GM19035 (cell line): ENCODE measurements around the gene CBL.

Experiments
- ATAC-seq: cut with Tn5 transposase; IDR thresholded peaks from one replicate; pipeline ENCODE4 v1.9.1; 2021; ENCODE audit not compliant: unreplicated experiment

The CBL gene

DNA sequence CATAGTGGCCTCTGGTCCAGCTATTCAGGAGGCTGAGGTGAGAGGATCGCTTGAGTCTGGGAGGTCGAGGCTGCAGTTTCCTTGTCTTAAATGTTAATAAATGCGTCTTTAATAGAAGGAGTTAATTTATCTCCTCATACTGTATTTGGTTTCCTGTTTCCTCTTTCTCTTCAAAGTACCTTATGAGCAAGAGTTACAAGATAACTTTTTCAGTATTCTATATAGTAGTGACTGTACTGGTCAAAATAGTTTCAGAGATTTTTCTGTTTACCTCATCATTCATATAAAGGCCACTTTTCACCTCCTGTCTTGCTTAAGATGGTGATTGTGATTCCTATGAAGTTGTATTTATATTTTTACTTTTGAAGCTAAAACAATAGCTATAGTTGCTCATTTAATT is 59.9 kb downstream of the CBL start:
- no peak for ATAC-seq

DNA sequence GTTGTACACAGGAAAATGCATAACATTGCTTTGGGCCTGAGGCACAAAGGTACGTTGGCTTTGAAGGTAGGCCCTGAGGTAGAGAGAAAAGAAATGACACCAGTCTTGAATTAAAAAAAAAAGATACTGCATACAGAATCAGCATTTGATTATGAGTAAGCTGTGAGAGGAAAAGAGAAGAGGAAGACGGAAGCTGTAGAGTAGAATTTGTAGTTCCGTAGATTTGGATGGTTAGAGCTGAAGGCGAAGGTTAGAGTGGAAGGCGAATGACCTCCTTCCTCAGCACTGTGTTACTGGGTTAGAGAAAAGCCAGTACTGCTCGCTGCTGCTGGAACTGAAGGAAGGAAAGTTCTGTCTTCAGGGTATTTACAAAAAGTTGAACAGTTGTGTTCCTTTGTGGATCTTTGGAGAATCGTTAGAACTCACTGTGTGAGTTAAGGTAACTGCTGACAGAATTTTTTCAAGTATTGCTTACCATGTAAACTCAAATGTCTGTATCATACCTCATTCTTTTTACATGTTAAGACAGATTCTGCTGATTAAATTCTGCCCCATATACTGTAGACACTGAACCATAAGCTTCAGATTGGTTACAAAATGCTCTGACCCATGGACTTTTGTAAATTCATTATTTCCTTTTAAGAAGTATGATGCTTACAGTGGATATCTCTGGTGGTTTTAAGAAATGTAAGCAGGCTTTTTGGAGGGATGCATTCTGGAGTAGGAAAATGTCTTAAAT is 60.5 kb downstream of the CBL start:
- ATAC-seq = no peak

DNA sequence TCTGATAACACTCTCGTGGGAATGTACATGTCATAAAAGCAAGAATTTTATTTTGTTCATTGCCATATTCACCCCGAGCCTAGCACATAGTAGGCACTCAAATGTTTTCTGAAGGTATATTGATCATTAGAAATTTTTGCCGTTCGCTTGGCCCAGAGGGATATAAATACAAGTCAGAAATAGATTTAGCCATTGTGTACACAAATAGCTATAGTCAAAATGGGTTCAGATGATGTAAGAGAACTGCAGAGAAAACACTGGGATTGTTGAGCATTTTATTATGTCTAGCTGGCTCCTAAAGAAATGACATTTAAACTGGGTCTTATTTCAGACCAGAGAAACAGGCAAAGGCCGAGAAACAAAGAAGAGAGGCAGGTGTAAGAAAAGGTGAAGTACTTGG is 61.5 kb downstream of the CBL start:
- no peak for ATAC-seq

DNA sequence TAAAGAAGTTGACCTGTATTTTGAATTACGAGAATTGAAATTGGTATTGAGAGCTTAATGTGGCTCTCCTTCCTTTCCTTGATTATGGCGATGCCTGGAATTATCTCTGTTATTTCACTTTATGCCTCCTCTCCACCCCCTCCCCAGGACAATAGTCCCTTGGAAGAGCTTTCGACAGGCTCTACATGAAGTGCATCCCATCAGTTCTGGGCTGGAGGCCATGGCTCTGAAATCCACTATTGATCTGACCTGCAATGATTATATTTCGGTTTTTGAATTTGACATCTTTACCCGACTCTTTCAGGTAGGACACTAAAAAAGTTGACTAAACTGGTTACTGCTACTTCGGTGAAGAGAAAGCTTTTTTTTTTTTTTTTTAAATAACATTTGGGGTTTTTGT is 67.6 kb downstream of the CBL start:
- ATAC-seq = no peak

DNA sequence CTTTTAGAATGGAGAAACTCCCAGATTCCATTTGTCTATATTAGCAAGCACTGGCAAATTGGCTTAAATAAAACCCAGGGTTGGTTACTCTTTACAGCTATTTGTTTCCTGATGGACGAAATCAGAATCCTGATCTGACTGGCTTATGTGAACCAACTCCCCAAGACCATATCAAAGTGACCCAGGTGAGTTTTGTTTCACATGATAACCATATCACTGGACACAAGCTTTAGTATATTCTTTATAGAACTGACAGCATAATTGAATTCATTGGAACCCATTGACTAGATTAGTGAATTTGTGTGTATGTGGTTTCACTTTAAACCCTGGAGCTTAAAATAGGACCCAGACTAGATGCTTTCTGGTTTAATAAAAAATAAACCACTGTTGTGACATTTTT is 71.5 kb downstream of the CBL start:
- no peak for ATAC-seq

DNA sequence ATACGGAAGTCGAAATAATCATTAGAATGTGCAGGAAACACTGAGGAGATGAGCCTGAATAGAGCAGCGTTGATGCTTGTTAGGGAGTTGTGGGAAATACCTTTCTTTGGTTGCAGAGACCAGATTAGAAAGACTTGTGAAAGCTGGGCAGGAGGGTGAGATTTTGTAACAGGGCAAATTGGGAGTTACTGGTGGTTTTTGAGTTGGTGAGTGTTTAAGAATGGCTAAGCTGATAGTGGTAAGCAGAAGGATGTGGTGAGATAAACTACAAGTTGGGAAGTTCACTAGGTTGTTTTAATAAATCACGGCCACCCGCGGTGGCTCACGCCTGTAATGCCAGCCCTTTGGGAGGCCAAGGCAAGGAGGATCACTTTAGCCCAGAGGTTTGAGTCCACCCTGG is 76.4 kb downstream of the CBL start:
- ATAC-seq = no peak

DNA sequence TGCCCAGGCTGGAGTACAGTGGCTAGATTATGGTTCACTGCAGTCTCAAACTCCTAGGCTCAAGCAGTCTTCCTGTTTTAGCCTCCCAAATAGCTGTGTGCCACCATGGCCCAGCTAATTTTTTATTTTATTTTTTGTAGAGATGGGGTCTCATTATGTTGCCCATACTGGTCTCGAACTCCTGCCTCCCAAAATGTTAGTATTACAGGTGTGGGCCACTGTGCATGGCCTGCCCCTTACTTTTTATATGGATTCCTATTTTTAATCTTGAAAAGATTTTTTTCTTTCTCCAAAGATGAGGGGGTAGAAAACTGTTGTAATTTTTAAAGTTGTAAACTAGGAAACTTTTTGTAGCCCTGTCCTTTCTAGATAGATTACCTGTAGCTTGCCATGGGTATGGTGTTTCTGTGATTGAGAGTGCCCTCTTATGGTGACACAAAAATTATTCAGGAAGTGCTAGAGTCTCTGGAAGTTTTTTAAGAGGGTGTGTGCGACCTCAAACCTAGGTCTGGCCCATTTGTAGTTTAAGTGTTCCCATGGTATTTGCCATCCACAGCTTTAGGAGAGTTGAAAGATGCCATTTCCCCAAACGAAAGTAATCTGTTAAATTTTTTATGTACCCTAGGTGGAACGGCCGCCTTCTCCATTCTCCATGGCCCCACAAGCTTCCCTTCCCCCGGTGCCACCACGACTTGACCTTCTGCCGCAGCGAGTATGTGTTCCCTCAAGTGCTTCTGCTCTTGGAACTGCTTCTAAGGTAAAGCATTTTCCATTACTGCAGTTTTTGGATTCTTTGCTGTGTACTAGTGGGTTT is 78.4 kb downstream of the CBL start:
- ATAC-seq = no peak

DNA sequence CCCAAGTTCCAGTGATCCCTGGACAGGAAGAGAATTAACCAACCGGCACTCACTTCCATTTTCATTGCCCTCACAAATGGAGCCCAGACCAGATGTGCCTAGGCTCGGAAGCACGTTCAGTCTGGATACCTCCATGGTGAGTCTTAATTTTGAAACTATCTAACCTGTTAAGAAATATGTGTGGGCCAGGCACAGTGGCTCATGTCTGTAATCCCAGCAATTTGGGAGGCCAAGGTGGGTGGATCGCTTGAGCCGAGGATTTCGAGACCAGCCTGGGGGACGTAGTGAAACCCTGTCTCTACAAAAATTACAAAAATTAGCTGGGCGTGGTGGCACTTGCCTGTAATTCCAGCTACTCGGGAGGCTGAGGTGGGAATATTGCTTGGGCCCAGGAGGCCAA is 79.3 kb downstream of the CBL start:
- no peak for ATAC-seq

DNA sequence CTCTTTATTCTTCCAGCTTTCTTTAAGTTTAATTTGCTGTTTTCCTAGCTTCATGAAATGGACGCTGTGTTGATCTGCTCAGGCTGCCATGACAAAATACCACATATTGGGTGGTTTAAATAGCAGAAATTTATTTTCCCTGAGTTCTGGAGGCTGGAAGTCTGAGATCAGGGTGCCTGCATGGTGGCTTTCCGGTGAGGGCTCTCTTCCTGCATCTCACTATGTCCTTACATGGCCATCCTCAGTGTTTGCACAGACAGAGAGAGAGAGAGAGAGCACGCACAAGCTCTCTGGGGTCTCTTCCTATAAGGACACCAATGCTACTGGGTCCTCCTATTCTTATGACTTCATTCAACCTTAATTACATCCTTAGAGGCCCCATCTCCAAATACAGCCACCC is 82.1 kb downstream of the CBL start:
- ATAC-seq = no peak

DNA sequence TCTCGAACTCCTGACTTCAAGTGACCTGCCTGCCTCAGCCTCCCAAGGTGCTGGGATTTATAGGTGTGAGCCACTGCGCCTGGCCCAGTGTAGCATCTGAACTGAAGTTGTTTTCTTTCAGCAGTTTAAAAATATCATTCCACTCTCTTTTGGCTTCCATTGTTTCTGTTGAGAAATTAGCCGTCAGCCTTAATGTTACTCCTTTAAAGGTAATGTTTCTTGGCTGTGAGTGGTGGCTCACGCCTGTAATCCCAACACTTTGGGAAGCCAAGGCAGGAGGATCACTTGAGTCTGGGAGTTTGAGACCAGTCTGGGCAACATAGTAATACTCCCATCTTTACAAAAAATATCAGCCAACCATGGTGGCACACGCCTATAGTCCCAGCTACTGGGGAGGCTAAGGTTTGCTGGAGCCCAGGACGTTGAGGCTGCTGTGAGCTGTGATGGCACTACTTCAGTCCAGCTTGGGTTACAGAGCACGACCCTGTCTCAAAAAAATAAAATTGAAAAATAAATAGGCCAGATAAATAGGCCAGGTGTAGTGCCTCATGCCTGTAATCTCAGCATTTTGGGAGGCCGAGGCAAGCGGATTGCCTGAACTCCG is 84.9 kb downstream of the CBL start:
- ATAC-seq = no peak

DNA sequence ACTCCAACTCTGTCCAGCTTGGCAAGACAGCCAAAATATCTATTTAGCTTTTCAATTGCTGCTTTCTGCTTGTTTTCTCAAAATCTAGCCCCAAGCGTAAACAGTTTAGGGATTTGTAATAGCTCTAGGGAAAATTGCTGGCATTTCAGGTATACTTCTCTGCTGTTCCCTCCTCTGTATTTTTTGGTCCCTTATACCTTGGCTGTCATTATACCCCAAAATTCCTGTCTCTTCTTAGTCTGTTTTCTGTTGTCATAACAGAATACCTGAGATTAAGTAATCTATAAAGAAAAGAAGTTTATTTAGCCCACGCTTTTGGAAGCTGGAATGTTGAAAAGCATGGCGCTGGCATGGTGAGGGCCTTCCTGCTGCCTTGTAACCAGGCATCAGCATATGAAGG is 87.3 kb downstream of the CBL start:
- ATAC-seq = no peak

DNA sequence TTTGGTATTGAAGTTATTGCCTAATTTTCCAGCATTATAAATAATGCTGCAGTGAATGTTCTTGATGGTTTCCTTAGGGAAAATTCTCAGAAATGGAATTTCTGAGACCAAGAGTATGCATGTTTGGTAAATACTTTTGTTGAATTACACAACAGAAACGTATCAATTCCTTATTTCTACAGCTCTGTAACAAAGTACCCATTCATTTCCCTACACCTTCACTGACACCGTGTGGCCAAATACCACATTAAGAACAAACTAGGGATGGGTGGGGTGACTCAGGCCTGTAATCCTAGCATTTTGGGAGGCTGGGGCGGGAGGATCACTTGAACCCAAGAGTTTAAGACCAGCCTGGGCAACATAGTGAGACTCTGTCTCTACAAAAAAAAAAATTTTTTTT is 89.0 kb downstream of the CBL start:
- ATAC-seq = no peak

DNA sequence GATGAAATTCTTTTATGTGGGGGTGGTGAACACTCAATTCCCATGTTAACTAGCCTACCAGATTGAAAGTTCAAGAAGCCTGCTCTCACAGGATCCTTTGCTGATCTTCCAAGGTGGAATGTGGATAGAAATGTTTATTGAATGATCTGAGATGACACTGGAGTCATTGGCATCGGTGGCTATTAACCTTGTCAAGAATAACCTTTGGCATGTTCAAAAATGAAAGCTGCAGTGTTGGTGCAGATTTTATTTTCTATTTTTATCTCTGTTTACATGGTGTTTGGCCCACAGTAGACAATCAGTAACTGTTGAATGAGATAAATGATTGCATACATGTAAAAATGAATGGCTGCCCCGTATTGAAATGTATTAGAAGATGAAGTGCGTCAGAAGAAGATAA is 91.8 kb downstream of the CBL start:
- no peak for ATAC-seq

DNA sequence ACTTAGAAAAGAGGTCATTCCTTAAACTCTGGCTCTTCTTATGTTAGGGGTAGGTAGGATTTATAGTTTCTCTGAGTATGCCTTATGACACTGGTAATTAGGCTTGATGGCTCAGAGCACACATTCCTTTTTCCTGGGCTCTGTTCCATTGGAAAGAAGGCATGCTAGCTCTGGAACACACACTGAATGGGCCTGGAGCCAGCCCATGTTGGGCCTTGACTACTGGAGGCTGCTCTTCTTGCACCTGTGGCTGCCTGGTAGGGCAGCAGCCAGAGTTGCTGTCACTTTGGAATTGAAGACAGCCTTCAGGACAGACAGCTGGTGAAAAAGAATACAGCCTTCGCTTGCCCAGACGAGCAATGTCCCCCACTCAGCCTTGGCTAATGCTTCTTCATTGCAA is 92.6 kb downstream of the CBL start:
- ATAC-seq = no peak

DNA sequence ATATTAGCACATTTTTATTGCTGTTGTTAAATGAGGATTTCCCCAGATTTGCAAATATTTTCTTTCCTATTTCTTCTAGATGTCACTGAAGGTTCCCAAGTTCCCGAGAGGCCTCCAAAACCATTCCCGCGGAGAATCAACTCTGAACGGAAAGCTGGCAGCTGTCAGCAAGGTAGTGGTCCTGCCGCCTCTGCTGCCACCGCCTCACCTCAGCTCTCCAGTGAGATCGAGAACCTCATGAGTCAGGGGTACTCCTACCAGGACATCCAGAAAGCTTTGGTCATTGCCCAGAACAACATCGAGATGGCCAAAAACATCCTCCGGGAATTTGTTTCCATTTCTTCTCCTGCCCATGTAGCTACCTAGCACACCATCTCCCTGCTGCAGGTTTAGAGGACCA is 93.3 kb downstream of the CBL start:
- ATAC-seq = no peak

DNA sequence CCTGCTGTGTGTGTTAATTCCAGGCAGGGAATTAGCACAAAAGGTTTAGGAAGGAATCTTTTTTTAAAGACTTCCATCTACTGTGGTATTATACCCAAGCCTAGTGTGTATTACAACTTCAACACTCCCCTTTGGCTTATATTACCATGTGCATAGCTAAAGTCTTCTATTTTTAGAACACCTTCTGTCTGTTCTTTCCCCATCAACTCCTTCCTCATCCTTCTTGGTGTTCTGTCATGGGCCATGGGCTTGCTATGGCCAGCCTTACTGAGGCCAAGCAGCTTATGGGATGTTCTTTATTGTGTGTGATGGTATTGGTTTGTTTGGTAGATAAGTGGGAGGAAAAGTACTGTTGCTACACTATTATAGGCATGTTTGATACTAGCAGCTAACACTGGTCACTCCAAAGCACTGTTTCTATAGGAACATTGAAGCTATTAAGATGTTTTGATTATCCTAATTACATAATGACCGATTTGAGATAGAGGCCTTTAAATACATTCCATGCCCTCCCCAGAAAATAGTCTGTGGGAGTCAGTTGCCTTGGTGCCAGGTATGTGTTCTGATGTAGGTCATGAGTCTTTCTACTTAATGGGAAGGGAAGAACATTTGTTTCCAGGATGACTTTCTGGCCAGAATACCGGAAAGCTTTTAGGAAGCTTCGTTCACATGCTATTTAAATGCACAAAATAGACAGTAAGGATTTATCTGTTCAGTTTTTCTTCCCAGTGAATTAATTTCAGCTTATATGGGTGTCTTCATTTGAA is 94.2 kb downstream of the CBL start:
- no peak for ATAC-seq

DNA sequence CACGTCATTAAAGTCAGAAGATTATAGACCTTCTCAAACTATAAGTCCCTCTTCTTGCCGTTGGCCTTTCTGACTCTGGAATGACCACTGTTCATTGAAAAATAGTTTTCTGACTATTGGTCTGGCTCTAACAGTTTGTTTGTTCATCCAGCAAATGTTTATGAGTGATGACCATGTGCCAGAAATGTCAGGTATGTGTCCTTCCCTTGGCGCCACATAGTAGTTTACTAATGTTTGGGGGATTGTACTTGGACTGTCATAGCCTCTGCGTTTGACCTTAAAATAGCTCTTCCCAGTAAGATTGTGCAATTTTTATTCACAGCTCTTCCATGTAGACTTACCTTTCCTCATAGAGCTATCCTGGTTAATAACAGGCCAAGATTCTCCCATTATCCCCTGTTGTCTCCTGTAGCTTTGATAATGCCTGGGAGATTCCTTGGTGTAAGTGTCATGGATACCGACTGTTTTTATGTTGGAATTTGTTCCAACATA is 97.1 kb downstream of the CBL start:
- no peak for ATAC-seq

DNA sequence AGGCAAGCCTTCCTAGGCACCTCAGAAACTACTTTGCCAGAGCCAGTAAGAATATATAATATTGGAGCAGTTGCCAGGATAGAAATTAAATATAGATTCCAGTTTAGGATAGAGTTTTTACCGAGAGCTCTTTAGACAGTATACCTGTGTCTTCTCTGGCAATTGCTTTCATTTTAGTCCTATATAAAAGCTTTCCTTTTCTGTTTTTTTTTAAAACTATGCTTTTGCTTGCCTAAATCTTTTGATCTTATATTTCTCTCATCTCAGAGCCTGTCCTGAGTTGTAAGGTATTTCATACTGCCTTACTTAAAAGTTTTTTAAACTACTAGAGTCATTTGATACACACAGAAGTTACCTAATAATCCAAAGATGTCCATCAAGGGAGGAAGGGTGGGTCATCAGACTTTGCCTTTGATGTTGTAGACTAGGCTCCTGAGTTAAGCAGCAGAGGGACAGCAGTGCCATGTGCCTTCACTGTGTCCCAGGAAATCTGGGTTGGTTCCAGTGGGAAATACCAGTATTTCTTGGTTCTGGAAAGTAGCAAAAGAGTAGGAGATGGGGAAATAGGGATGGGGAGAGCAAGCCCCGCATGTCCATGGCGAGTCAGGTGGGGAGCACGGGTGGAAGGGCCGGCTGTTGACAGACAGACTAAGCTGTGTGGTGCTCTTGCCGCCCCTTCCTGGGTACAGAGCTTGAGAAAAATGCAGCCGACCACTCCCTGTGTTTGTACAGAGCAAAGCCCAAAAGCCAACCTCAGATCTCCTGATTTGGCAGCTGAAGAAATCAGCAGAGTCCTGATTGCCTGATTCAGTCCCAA is 99.6 kb downstream of the CBL start:
- ATAC-seq = no peak

DNA sequence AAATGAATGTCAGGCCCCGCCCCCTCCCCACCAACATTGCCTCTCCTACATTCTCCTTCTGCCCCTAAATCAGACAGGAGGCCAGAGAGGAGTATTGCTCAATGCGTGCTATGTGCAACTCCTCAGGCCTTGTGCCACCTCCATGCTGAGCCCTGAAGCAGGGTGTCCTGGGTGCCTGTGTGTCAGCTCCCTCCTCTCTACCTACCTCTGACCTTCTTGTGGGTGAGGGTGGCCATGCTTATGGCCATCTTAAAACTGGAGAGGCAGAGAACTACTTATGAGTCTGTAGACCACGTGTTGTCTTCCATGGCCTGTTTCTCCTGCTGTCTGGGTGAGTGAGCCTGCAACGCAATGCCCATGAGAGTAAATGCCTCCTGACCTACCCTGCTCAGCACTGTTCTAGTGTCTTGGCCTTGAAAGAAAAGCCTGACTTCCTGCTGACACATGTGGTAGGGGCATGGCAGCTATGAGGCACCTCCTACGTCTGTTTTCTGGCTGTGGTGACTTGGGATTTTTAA is 100.3 kb downstream of the CBL start:
- ATAC-seq = no peak

DNA sequence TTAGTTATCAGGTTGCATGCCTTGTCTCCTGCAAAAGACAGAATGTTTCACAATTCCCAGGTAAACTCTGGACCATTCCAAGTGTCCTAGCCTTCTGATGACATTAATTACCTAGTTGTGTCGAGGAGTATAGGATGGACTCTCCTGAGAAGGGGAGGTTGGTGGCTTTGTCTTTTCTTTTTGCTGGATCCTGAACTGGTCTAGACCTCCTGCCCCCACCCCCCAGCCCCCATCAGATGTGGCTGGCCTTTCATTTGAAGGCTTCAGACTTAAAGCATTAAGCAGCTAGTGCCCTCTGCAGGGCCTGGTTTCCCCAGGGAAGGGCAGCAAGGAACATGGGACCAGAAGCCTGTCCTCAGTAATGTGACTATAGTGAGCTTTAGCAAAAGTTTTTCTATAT is 101.1 kb downstream of the CBL start:
- no peak for ATAC-seq
